Osteocyte (in vitro differentiated cells): ENCODE results near the gene RPS19BP1. TPM values are rescaled to one million over a fixed set of nuclear protein-coding genes. Genes with fewer than 3 reads are reported as not detected.

Experiments used
- DNase-seq: peaks from one replicate; pipeline ENCODE4 v3.0.0; 2021; ENCODE audit warnings: mixed read lengths; ENCODE audit not compliant: unreplicated experiment; ENCODE audit errors: extremely low spot score
- H3K27ac Mint-ChIP-seq: one replicate; pipeline ENCODE4 v1.8.0; 2021; ENCODE audit warnings: mild to moderate bottlenecking, mixed read lengths; ENCODE audit not compliant: unreplicated experiment
- H3K27me3 Mint-ChIP-seq: one replicate; pipeline ENCODE4 v1.8.0; 2021; ENCODE audit warnings: mixed read lengths; ENCODE audit not compliant: unreplicated experiment
- H3K36me3 Mint-ChIP-seq: one replicate; pipeline ENCODE4 v1.8.0; 2021; ENCODE audit warnings: mixed read lengths; ENCODE audit not compliant: unreplicated experiment
- H3K4me1 Mint-ChIP-seq: one replicate; pipeline ENCODE4 v1.8.0; 2021; ENCODE audit warnings: mixed read lengths; ENCODE audit not compliant: unreplicated experiment
- H3K4me3 Mint-ChIP-seq: one replicate; pipeline ENCODE4 v1.8.0; 2021; ENCODE audit warnings: mild to moderate bottlenecking, moderate library complexity, mixed read lengths; ENCODE audit not compliant: unreplicated experiment
- H3K9me3 Mint-ChIP-seq: one replicate; pipeline ENCODE4 v1.8.0; 2021; ENCODE audit warnings: mixed read lengths; ENCODE audit not compliant: unreplicated experiment
- total RNA-seq: library from RNA; stranded (reverse); gene quantifications from 2 replicates; pipeline ENCODE4 v1.2.1, GENCODE V29; 2021
- TF ChIP-seq, protein P1 (sequence below): fragments of 200-600 bp; sonication (generic); IDR thresholded peaks from 2 replicates; pipeline ENCODE4 v1.5.0; 2021; ENCODE audit warnings: antibody characterized with exemption, mild to moderate bottlenecking, moderate library complexity

Gene RPS19BP1
- total RNA-seq, 1 donor from 2014 or later = 53.1 TPM

DNA sequence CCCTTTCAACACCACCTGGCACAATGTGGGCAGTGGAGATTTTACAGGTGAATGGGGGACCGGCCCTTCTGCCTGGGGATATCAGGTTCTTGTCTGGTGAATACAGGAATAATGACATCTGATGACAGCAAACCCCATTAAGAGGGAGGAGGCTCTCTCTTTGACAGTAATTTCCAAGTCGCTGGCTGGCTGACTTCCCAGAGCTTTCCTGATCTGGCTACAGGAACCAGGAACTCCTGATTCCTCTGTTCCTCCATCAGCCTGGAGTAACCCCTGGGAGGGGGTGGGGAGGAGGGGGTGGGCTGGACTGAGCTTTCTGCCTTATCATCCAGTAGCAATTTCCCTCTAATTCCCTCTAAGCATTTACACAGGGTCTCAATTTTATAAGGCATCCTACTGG, 34.2 kb downstream of the RPS19BP1 start:
- Mint-ChIP-seq H3K4me1 (peaks cover 23% of the 10 kb centered on the region), H3K27me3 (no peaks in the 10 kb centered on the region), H3K4me3 (no peak overlapping the region), H3K36me3 (no peaks in the 10 kb centered on the region), H3K27ac (no peak overlapping the region), H3K9me3 (no peaks in the 10 kb centered on the region)
- TF ChIP-seq, protein P1, sequence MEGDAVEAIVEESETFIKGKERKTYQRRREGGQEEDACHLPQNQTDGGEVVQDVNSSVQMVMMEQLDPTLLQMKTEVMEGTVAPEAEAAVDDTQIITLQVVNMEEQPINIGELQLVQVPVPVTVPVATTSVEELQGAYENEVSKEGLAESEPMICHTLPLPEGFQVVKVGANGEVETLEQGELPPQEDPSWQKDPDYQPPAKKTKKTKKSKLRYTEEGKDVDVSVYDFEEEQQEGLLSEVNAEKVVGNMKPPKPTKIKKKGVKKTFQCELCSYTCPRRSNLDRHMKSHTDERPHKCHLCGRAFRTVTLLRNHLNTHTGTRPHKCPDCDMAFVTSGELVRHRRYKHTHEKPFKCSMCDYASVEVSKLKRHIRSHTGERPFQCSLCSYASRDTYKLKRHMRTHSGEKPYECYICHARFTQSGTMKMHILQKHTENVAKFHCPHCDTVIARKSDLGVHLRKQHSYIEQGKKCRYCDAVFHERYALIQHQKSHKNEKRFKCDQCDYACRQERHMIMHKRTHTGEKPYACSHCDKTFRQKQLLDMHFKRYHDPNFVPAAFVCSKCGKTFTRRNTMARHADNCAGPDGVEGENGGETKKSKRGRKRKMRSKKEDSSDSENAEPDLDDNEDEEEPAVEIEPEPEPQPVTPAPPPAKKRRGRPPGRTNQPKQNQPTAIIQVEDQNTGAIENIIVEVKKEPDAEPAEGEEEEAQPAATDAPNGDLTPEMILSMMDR = no peak
- DNase-seq = no peak

DNA sequence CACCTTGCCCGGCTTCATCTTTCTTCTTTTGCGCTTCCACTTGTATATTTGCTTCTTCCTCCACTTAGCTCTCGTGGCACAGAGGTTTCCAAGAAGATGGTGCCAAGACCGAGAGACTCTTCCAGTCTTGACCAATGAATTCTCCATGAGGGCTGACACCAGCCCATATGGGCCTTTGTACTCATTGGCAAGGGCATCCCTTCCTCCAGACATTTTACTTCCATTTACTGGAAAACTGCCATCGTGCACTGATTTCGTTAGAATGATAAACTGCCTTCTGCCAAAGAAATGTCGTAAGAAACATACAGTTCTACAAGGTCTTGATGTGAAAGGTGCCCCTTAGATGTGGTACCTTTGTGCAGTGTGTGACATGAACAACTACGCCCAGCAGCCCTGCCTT, 35.1 kb downstream of the RPS19BP1 start:
- Mint-ChIP-seq H3K4me1 (peaks cover 18% of the 10 kb centered on the region), H3K4me3 (no peak overlapping the region), H3K27me3 (no peaks in the 10 kb centered on the region), H3K27ac (no peak overlapping the region), H3K36me3 (no peaks in the 10 kb centered on the region), H3K9me3 (no peaks in the 10 kb centered on the region)
- TF ChIP-seq, protein P1 = no peak
- DNase-seq = no peak

DNA sequence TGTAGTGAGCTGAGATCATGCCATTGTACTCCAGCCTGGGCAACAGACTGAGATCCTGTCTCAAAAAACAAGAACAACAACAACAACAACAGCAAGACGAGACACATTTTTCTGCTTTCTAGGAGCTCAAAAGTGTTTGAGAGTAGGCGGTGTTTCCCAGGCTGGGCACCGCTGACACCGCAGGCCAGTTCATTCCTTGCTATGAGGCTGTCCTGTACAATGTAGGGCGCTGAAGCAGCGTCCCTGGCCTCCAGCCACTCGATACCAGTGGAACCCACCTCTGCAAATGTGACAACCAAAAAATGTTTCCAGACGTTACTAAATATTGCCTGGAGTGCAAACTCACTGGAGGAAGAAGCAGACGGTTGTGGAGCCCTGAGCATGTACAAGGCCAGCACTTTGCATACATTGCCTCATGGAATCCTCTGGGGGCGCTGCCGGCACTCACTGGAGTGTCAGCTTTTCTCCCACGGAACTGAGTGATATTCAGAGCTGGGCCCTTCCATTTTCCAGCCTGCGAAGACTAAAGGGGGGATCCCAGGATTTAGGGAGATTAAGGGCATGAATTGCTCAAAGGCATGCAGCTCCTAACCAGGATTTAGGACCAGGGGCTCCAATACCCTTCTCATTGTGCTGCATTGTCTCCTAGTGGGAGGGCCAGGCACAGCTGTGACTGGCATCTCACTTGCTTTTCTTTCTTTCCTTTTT, 36.3 kb downstream of the RPS19BP1 start:
- Mint-ChIP-seq H3K4me3 (no peak overlapping the region), H3K27me3 (no peaks in the 10 kb centered on the region), H3K36me3 (no peaks in the 10 kb centered on the region), H3K9me3 (no peaks in the 10 kb centered on the region), H3K4me1 (peaks cover 11% of the 10 kb centered on the region), H3K27ac (peak overlapping the region; percentile 38)
- TF ChIP-seq, protein P1 = peak; percentile 79
- DNase-seq = no peak

DNA sequence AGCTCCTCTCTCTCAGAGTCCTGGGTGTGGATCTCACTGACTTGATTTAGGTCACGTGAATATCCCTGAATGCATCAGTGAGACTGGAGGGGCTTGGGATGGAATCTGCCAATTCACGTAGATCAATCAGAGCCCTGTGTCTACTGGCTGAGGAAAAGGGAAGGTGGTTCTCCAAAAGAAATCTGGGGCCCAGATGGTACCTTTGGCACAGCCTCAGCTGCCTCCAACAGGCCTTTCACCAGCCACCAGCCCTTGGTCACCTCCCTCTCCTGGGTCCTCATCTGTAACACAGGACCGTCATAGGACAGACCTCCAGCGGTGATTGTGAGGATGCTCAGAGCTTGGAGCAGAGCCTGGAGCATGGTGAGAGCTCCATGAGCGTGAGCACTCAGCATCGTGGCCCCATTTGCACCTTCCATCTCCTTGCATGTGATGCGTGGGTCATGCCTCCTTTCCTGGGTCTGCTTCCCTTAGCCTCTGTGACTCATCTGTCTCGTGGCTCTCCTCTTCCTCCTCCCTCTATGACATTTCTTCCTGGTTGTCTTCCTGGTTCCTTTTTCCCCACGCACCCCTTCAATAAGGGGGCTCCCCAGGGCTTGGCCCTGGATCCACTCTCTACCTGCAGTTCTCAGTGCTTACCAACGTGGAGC, 38.0 kb downstream of the RPS19BP1 start:
- Mint-ChIP-seq H3K27ac (no peak overlapping the region), H3K36me3 (no peaks in the 10 kb centered on the region), H3K4me1 (peaks cover 12% of the 10 kb centered on the region), H3K4me3 (no peak overlapping the region), H3K27me3 (no peaks in the 10 kb centered on the region), H3K9me3 (no peaks in the 10 kb centered on the region)
- DNase-seq = no peak
- TF ChIP-seq, protein P1 = no peak

DNA sequence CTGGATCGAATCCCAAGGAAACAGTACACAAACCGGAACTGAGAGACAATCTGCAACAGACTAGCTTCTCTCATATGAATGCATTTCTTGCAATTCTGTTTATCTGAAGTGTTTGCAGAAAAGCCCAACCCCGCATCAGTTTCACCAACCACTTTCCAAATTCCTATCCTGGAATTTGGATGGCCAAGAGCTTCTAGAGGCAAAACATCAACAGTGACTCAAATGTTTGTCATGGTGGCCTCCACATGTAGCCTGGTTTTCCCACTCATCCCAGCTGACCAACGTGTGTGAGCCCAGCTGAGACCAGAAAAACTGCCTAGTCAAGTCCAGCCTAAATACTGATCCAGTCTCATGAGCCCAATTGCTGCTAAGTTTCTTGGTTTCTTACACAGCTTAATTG, 38.8 kb downstream of the RPS19BP1 start:
- no peak for DNase-seq

More for the DNA sequence above, 38.8 kb downstream of the RPS19BP1 start:
- peaks cover 12% of the 10 kb centered on the region for H3K4me1 Mint-ChIP-seq
- H3K4me3 Mint-ChIP-seq = no peak overlapping the region
- H3K27ac Mint-ChIP-seq = no peak overlapping the region
- H3K9me3 Mint-ChIP-seq = no peaks in the 10 kb centered on the region
- TF ChIP-seq, protein P1 = no peak
- no peaks in the 10 kb centered on the region for H3K36me3 Mint-ChIP-seq
- no peaks in the 10 kb centered on the region for H3K27me3 Mint-ChIP-seq
